HG03432 (cell line): ENCODE measurements around the gene KIF3C.
"Not testable (repeated sequence)": the region's sequence is repeated elsewhere in the genome, so short reads cannot be mapped to it uniquely, and the experiment has no call there.

ENCODE experiments used
- ATAC-seq: cut with Tn5 transposase; IDR thresholded peaks from one replicate; pipeline ENCODE4 v1.9.1; 2021; ENCODE audit warnings: mild to moderate bottlenecking, moderate library complexity; ENCODE audit not compliant: unreplicated experiment

KIF3C gene

DNA sequence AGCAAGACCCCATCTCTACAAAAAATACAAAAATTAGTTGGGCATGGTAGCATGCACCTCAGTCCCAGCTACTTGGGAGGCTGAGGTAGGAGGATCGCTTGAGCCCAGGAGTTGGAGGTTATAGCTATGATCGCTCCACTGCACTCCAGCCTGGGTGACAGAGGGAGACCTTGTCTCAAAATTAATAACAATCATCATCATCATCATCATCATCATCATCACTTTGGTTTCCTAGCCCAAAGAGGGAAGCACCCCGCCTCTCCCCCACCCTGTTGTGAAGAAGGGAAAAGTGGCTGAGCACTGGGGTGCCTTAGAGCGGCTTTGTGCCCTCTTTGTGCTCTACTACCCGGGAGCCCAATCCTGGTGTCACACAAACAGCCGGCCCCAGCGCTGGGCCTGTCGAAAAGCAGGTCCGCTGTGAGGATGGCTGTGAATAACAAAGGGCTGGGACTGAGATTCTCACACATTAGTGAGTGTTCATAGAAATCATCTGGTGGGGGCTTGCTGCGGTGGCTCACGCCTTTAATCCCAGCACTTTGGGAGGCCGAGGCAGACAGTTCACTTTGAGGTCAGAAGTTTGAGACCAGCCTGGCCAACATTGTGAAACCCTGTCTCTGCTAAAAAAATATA is 61.4 kb downstream of the KIF3C start:
- no peak for ATAC-seq

GRCh38 chr2:25920336-25920735 is 62.0 kb downstream of the KIF3C start:
- no peak for ATAC-seq

GRCh38 chr2:25917832-25918231 is 64.5 kb downstream of the KIF3C start:
- no peak for ATAC-seq

- ATAC-seq, result not testable (repeated sequence)
Measured at GRCh38 chr2:25917411-25917810, 64.9 kb downstream of the KIF3C start.

- not testable (repeated sequence) for ATAC-seq
Measured at GRCh38 chr2:25915944-25916772, 66.1 kb downstream of the KIF3C start.

DNA sequence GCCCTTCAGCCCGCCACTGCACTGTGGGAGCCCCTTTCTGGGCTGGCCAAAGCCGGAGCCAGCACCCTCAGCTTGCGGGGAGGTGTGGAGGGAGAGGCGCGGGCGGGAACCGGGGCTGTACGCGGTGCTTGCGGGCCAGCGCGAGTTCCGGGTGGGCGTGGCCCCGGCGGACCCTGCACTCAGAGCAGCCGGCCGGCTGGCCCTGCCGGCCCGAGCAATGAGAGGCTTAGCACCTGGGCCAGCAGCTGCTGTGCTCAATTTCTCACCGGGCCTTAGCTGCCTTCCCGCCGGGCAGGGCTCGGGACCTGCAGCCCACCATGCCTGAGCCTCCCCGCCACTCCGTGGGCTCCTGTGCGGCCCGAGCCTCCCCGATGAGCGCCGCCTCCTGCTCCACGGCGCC is 66.9 kb downstream of the KIF3C start:
- not testable (repeated sequence) for ATAC-seq

GRCh38 chr2:25913696-25913973 is 68.7 kb downstream of the KIF3C start:
- not testable (repeated sequence) for ATAC-seq

- no peak for ATAC-seq
Measured at GRCh38 chr2:25912851-25913695, 69.2 kb downstream of the KIF3C start.

- not testable (repeated sequence) for ATAC-seq
Measured at GRCh38 chr2:25909574-25909973, 72.7 kb downstream of the KIF3C start.

GRCh38 chr2:25905126-25905525 is 77.2 kb downstream of the KIF3C start:
- no peak for ATAC-seq

DNA sequence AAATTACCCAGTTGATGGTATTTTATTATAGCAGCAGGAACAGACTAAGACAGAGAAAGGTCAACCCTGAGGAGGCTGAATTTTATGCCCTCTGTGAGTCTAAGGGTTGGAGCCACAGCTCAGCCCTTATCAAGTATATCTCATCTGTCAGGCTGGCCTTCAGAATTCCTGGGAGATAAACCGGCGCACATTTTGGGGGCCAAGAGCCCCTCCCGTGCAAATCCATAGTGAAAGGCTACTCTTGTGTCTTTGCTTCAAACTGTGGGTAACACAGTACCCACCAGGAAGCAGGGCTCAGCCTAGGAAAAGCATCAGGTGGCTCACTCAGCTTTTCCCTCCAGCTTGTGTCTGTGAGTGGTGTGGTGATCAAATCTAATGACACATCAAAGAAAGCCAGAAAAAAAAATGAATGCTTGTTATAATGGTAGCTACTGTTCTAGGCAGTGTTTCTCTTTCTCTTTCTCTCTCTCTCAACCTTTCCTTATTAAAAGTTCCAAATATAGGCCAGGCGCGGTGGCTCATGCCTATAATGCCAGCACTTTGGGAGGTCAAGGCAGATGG is 79.0 kb downstream of the KIF3C start:
- ATAC-seq, result no peak

- ATAC-seq, result no peak
Measured at GRCh38 chr2:25899404-25899970, 82.8 kb downstream of the KIF3C start.

DNA sequence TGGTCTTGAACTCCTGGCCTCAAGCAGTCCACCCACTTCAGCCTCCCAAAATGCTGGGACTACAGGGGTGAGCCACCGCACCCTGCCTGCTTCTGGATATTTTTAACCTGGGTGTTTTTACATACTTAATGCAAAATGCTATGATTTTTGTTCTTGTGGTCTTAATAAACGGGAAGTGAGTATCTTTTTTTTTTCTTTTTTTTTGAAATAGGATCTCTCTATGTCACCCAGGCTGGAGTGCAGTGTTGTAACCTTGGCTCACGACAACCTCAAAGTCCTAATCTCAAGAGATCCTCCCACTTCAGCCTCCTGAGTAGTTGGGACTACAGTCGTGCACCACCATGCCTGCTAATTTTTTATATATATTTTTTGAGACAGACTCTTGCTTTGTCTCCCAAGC is 84.8 kb downstream of the KIF3C start:
- no peak for ATAC-seq

DNA sequence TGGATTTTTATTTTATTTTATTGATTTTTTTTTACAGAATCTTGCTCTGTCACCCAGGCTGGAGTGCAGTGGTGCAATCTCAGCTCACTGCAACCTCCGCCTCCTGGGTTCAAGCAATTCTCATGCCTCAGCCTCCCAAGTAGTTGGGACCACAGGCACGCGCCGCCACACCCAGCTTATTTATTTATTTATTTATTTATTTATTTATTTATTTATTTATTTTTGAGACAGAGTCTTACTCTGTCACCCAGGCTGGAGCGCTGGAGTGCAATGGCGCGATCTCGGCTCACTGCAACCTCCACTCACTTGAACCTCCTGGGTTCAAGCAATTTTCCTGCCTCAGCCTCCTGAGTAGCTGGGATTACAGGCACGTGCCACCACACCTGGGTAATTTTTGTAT is 86.0 kb downstream of the KIF3C start:
- ATAC-seq, result not testable (repeated sequence)

- no peak for ATAC-seq
Measured at GRCh38 chr2:25895610-25896009, 86.7 kb downstream of the KIF3C start.

- ATAC-seq, result no peak
Measured at GRCh38 chr2:25895018-25895417, 87.3 kb downstream of the KIF3C start.

GRCh38 chr2:25894135-25894830 is 88.0 kb downstream of the KIF3C start:
- no peak for ATAC-seq

GRCh38 chr2:25891672-25892071 is 90.6 kb downstream of the KIF3C start:
- no peak for ATAC-seq

DNA sequence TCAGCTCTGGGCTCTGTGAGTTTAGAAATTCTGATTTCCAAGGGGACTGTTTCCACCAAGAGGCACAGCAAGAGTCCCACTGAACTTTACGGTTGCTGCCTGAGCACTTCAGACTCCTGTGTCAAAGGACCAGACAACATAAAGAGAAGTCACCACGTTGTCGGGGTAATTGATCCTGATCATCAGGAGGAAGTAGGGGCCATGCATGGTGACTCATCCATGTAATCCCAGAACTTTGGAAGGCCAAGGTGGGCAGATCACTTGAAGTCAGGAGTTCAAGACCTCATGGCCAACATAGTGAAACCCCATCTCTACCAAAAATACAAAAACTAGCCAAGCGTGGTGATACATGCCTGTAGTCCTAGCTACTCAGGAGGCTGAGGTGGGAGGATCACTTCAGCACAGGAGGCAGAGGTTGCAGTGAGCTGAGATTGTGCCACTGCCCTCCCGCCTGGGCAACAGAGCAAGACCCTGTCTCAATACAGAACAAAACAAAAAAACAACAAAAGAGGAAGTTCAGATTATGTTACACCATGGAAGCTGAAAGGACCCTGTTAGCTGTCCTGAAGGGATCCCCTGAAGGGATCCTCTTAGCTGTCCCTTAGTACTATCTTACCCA is 94.6 kb downstream of the KIF3C start:
- no peak for ATAC-seq

DNA sequence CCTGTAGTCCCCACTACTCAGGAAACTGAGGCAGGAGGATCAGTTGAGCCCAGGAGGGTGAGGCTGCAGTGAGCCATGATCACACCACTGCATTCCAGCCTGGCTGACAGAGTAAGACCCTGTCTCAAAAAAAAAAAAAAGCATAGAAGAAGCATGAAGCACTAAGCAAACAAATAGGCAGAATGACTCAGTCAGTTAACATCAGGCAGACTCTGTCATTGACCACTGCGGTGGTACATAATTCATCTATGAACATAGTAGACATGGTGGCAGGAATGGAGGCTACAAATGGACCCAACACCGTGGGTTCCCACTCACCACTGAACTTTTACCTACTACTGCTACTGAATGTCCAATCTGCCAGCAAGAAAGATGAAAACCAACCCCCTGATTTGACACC is 96.4 kb downstream of the KIF3C start:
- ATAC-seq, result no peak
